ENCODE results near the gene PTGIS.
"Not testable (repeated sequence)": the region's sequence is repeated elsewhere in the genome, so short reads cannot be mapped to it uniquely, and the experiment has no call there.

Gene PTGIS
- total RNA-seq = 0 to 10.7 (median 0.97) reads per million in 9 experiments

GRCh38 chr20:49567421-49568277, at the start of gene PTGIS:
PTGIS (minus strand) TSS chr20:49568137; CDS start chr20:49568116, 21 bp downstream.
- ATAC-seq (replicated peaks) (peak; percentile 26), DNase-seq (no peak)
- Mint-ChIP-seq H3K27ac (peak within 1 kb of the TSS in 1 of 2 donors; percentile 85), H3K36me3 (ENCODE audit: insufficient read depth) (peaks cover 5% of the 10 kb centered on the region), H3K4me1 (ENCODE audit: low read depth in 2 of 2) (peaks cover 0 to 8% of the 10 kb centered on the region in 2 donors), H3K27me3 (peaks cover 52 to 76% of the 10 kb centered on the region in 2 donors), H3K9me3 (no peaks in the 10 kb centered on the region), H3K4me3 (peak within 1 kb of the TSS; percentile 50 to 73)

DNA sequence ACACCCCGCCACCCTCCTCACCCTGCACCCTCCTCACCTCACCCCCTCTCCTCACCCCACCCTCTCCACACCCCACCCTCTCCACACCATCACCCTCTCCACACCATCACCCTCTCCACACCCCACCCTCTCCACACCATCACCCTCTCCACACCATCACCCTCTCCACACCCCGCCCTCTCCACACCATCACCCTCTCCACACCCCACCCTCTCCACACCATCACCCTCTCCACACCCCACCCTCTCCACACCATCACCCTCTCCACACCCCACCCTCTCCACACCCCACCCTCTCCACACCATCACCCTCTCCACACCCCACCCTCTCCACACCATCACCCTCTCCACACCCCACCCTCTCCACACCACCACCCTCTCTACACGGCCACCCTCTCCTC, 49.5 kb upstream of the PTGIS start:
- H3K9me3 Mint-ChIP-seq; DNase-seq; ATAC-seq (replicated peaks); H3K27ac Mint-ChIP-seq; H3K36me3 Mint-ChIP-seq (ENCODE audit: insufficient read depth); H3K4me3 Mint-ChIP-seq; H3K27me3 Mint-ChIP-seq; H3K4me1 Mint-ChIP-seq (ENCODE audit: low read depth in 2 of 2): not testable (repeated sequence)

DNA sequence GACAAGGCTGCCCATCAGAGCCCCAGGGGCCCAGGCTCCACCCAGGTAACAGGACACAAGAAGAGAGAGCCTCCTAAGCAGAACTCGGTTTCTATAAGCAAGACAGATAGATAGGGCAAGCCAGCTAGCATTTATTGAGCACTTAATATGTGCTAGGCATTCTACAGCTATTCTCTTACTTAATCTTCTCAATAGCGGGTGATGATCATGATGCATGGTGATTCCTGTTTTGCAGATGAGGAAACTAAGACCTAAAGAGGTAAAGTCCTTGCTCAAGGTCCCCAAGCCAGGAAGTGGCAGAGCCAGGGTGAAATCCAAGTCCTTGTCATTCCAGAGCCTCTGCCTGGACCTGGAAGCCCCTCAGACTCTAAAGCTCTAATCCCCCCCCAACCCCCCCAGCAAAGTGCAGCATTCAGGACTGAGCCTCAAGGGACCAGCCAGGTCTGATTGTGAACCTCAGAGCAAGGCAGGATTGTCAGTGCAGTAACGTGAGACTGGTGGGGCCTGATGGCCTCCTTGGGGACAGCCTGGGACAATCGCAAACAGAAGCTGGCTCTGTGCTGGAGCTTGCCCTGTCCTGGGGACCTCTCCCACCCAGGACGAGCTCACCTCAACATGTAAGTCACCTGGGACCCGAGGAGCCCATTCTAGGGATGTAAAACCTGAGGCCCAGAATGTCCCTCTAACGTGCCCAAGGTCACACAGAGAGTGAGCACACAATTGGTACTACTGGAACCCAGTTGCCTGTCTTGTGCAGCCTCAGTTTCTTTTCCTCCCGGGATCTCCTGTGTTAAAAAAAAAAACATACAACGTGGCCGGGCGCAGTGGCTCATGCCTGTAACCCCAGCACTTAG, 48.4 kb upstream of the PTGIS start:
- Mint-ChIP-seq H3K9me3 (no peaks in the 10 kb centered on the region), H3K36me3 (ENCODE audit: insufficient read depth) (no peaks in the 10 kb centered on the region), H3K27ac (no peak overlapping the region), H3K4me1 (ENCODE audit: low read depth in 2 of 2) (peaks cover 0 to 2% of the 10 kb centered on the region in 2 donors), H3K27me3 (no peaks in the 10 kb centered on the region), H3K4me3 (no peak overlapping the region)
- no peak for ATAC-seq (replicated peaks)
- DNase-seq = no peak

DNA sequence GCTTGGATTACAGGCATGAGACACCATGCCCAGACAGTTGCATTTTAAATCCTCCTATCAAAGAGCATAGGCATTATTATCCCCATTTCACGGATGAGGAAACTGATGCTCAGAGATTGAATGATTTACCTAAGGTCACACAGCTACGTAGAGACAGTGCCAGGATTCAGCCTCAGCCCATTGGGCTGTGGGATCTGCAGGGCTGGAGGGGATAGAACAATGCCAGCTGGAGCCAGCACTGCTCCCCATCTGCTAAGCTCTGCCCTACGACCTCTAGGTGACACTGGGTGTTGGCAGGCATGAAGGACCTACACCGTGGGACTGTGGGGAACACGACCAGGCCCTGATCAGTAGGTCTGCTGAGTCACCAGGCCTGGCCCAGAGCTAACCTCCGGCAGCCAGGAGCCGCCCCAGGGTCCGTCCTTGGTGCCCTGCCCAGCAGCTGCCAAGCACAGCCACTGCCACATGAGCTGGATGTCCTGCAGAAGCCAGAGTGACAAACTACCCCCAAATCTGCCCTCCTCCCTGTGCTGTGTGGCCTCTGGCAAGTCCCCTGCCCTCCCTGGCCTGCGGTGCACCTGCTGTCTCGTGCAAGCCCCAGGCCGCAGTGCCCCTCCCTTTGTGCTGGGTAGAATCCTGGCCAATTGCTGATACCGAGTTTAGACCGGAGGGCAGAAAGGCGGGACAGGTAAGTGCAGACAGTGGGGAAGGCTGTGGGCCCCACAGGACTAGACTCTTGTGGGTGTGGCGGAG, 47.6 kb upstream of the PTGIS start:
- peaks cover 3% of the 10 kb centered on the region for H3K36me3 Mint-ChIP-seq (ENCODE audit: insufficient read depth)
- no peaks in the 10 kb centered on the region for H3K27me3 Mint-ChIP-seq
- no peak overlapping the region for H3K4me3 Mint-ChIP-seq
- peaks cover 4 to 5% of the 10 kb centered on the region in 2 donors for H3K4me1 Mint-ChIP-seq (ENCODE audit: low read depth in 2 of 2)
- ATAC-seq (replicated peaks) = no peak
- H3K9me3 Mint-ChIP-seq = no peaks in the 10 kb centered on the region
- DNase-seq = no peak
- no peak overlapping the region for H3K27ac Mint-ChIP-seq

DNA sequence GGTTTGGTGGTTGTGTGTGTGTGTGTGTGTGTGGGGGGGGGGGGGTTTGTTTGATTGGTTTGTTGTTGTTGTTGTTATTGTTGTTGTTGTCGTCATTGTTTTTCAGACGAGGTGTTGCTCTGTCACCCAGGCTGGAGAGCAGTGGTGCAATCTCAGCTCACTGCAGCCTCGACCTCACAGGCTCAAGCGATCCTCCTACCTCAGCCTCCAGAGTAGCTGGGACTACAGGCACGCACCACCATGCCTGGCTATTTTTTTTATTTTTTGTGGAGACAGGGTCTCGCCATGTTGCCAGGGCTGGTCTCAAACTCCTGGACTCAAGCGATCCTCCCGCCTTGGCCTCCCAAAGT, 47.1 kb upstream of the PTGIS start:
- not testable (repeated sequence) for ATAC-seq (replicated peaks); H3K4me1 Mint-ChIP-seq (ENCODE audit: low read depth in 2 of 2)
- peak overlapping the region in 1 of 2 donors; percentile 68 for H3K27ac Mint-ChIP-seq

DNA sequence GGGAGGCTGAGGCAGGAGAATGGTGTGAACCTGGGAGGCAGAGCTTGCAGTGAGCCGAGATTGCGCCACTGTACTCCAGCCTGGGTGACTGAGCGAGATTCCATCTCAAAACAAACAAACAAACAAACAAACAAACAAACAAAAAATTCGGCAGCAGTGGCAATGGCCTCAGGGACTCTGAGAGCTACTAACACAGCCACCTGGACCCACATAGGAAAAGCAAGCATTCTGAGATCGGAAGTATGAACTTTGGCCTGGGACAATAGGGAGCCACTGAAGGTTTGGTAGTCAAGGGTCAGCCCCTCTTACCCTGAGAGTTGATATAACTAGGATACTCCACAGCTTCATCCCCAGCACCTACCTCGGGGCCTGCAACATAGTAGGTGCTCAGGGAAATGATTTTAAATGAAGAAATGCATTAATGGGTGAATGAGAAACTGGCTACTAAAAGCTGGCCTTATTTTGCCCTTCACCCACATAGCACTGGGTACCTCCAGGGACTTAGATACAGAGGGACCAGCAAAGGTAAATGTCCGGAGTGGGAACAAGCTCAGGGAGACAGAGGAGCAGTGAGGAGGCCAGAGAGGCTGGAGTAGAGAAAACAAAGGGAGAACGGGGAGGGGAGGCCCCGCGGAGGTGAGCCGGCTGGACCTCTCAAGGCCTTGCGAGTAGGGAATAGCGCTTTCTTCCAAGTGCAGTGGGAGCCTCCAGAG, 46.6 kb upstream of the PTGIS start:
- DNase-seq (no peak), ATAC-seq (replicated peaks) (no peak)
- Mint-ChIP-seq H3K4me3 (no peak overlapping the region), H3K36me3 (ENCODE audit: insufficient read depth) (peaks cover 3% of the 10 kb centered on the region), H3K9me3 (no peaks in the 10 kb centered on the region), H3K27ac (peak overlapping the region; percentile 34 to 68), H3K4me1 (ENCODE audit: low read depth in 2 of 2) (peaks cover 6% of the 10 kb centered on the region in 2 donors), H3K27me3 (no peaks in the 10 kb centered on the region)

More for the DNA sequence above, 47.1 kb upstream of the PTGIS start:
- H3K4me3 Mint-ChIP-seq; H3K27me3 Mint-ChIP-seq; DNase-seq; H3K9me3 Mint-ChIP-seq; H3K36me3 Mint-ChIP-seq (ENCODE audit: insufficient read depth): not testable (repeated sequence)

- H3K4me3 Mint-ChIP-seq = no peak overlapping the region
- peaks cover 3% of the 10 kb centered on the region for H3K36me3 Mint-ChIP-seq (ENCODE audit: insufficient read depth)
- H3K27me3 Mint-ChIP-seq = peaks cover 0 to 6% of the 10 kb centered on the region in 2 donors
- H3K9me3 Mint-ChIP-seq = no peaks in the 10 kb centered on the region
- no peak overlapping the region for H3K27ac Mint-ChIP-seq
- peaks cover 14 to 15% of the 10 kb centered on the region in 2 donors for H3K4me1 Mint-ChIP-seq (ENCODE audit: low read depth in 2 of 2)
- DNase-seq (no peak), ATAC-seq (replicated peaks) (no peak)
These were observed 44.3 kb upstream of the PTGIS start for GRCh38 chr20:49612127-49612738.

- ATAC-seq (replicated peaks); H3K27me3 Mint-ChIP-seq; H3K9me3 Mint-ChIP-seq; H3K36me3 Mint-ChIP-seq (ENCODE audit: insufficient read depth); H3K27ac Mint-ChIP-seq; DNase-seq: not testable (repeated sequence)
- H3K4me3 Mint-ChIP-seq = peak overlapping the region; percentile 55 to 76
- peaks cover 14 to 15% of the 10 kb centered on the region in 2 donors for H3K4me1 Mint-ChIP-seq (ENCODE audit: low read depth in 2 of 2)
These were observed 43.7 kb upstream of the PTGIS start for GRCh38 chr20:49611539-49612126.

- Mint-ChIP-seq H3K27me3 (peaks cover 0 to 6% of the 10 kb centered on the region in 2 donors), H3K9me3 (no peaks in the 10 kb centered on the region), H3K4me3 (peak overlapping the region; percentile 55 to 76), H3K4me1 (ENCODE audit: low read depth in 2 of 2) (peaks cover 14 to 15% of the 10 kb centered on the region in 2 donors), H3K36me3 (ENCODE audit: insufficient read depth) (peaks cover 3% of the 10 kb centered on the region), H3K27ac (peak overlapping the region in 1 of 2 donors; percentile 56)
- ATAC-seq (replicated peaks) = peak; percentile 81
- peak; percentile 79 to 83 (median 80) for DNase-seq
These were observed 43.0 kb upstream of the PTGIS start for GRCh38 chr20:49610691-49611538.

DNA sequence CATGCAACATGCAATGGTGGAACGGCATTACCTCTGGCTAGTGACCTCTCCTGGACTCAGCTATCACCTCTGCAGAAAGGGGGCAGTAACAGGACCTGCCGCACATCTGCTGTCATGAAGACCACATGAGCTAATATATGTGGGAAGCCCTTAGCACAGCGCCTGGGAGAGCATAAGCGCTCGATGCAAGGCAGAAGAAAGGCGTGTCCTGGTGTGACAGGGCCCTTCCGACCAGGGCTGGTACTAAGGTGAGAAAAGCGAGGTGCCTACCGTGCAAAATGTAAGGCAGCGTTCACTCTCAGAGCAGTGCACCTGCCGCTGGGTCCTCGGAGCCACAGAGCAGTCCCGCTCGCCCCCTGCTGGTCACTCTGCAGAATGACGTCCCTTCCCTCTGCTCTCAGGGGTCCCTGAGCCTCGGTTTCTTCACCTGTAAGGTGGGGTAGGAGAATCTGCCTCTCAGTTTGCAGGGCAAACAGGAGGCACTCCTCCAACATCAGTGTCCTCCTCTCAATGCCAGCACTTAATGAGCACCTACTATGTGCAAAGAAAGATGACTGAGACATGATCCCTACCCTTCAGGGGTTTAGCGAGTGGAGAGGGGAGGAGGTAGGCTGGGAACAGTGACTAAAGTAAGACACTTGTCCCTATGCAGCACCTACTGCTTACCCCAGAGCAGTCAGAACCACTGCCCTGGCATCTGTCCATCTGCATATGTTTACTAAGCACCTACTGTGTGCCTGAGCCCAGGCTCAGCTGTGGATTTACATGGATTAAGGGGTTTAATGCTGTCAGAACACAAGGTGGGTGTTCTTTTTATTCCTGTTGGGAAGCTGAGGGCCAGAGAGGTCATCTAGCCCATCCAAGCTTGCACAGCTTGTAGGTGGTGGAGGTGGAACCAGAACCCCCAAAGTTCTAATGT, 41.1 kb upstream of the PTGIS start:
- DNase-seq = peak; percentile 71
- H3K27me3 Mint-ChIP-seq = peaks cover 0 to 6% of the 10 kb centered on the region in 2 donors
- peaks cover 3% of the 10 kb centered on the region for H3K36me3 Mint-ChIP-seq (ENCODE audit: insufficient read depth)
- peak overlapping the region in 1 of 2 donors; percentile 2 for H3K27ac Mint-ChIP-seq
- H3K9me3 Mint-ChIP-seq = no peaks in the 10 kb centered on the region
- peak; percentile 74 for ATAC-seq (replicated peaks)
- H3K4me1 Mint-ChIP-seq (ENCODE audit: low read depth in 2 of 2) = peaks cover 14 to 15% of the 10 kb centered on the region in 2 donors
- peak overlapping the region; percentile 44 to 57 for H3K4me3 Mint-ChIP-seq
